Mesothelial cell of epicardium (in vitro differentiated cells): ENCODE results near the gene RHOXF1. TPM values are rescaled to one million over a fixed set of nuclear protein-coding genes. Genes with fewer than 3 reads are reported as not detected.
"Not testable (repeated sequence)": the region's sequence is repeated elsewhere in the genome, so short reads cannot be mapped to it uniquely, and the experiment has no call there.

Experiments
- DNase-seq, 2 experiments: peaks; one replicate each; pipeline ENCODE4 v3.0.0; 2021; ENCODE audit warnings: low spot score in 2 of 2; ENCODE audit not compliant: unreplicated experiment in 2 of 2
- H3K27ac Mint-ChIP-seq: 2 replicates; pipeline ENCODE4 v1.8.0; 2021; ENCODE audit warnings: mixed read lengths
- H3K27me3 Mint-ChIP-seq: 2 replicates; pipeline ENCODE4 v1.8.0; 2021; ENCODE audit warnings: low read depth, mixed read lengths
- H3K36me3 Mint-ChIP-seq: 2 replicates; pipeline ENCODE4 v1.8.0; 2021; ENCODE audit warnings: mixed read lengths
- H3K4me1 Mint-ChIP-seq: 2 replicates; pipeline ENCODE4 v1.8.0; 2021; ENCODE audit warnings: mixed read lengths
- H3K4me3 Mint-ChIP-seq: 2 replicates; pipeline ENCODE4 v1.8.0; 2021; ENCODE audit warnings: mild to moderate bottlenecking, moderate library complexity, mixed read lengths
- H3K9me3 Mint-ChIP-seq: 2 replicates; pipeline ENCODE4 v1.8.0; 2021; ENCODE audit warnings: mixed read lengths
- total RNA-seq: library from RNA; stranded (reverse); gene quantifications from 3 replicates; pipeline ENCODE4 v1.2.1, GENCODE V29; 2021
- TF ChIP-seq, protein P1 (sequence below): fragments of 200-600 bp; sonication (generic); IDR thresholded peaks from one replicate; pipeline ENCODE4 v1.5.0; 2021; ENCODE audit warnings: antibody characterized with exemption; ENCODE audit not compliant: unreplicated experiment

The RHOXF1 gene
- total RNA-seq, 1 donor from 2014 or later, result 0.89 TPM

DNA sequence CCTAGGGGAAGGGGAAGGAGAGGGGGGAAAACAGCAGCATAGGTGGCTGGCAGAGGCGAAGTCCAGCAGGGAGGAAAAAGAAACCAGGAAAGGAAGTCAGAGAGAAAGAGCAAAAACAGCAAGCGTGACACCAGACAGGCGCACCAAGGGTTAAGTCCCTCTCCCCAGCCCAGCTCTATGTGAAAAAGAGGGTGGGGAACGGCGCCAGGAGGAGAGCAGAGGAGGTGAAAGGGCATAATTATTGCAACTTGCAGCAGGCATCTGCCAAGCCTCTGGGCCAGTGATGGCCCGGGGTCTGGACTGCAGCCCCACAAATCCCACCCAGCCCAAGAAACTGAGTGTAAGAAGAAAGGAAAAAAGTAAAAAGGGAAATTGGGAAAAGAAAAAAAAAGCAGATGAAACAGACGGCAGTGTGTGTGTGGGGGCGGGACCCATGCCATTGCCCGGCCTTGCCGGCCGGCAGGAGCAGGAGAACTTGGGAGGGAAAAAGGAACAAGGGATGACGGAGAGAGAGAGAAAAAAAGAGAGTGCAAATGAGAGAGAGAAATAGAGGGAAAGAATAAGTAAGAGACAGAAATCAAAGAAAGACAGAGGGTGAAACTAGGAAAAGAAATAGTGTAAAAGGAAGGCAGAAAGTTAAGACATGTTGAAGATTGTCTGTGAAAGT lies 28.6 kb upstream of the RHOXF1 start:
- Mint-ChIP-seq H3K36me3 (peaks cover 11% of the 10 kb centered on the region), H3K27me3 (no peaks in the 10 kb centered on the region), H3K27ac (no peak overlapping the region), H3K9me3 (peaks cover 69% of the 10 kb centered on the region), H3K4me1 (no peaks in the 10 kb centered on the region), H3K4me3 (peak overlapping the region; percentile 31)
- no peak for DNase-seq
- TF ChIP-seq, protein P1, sequence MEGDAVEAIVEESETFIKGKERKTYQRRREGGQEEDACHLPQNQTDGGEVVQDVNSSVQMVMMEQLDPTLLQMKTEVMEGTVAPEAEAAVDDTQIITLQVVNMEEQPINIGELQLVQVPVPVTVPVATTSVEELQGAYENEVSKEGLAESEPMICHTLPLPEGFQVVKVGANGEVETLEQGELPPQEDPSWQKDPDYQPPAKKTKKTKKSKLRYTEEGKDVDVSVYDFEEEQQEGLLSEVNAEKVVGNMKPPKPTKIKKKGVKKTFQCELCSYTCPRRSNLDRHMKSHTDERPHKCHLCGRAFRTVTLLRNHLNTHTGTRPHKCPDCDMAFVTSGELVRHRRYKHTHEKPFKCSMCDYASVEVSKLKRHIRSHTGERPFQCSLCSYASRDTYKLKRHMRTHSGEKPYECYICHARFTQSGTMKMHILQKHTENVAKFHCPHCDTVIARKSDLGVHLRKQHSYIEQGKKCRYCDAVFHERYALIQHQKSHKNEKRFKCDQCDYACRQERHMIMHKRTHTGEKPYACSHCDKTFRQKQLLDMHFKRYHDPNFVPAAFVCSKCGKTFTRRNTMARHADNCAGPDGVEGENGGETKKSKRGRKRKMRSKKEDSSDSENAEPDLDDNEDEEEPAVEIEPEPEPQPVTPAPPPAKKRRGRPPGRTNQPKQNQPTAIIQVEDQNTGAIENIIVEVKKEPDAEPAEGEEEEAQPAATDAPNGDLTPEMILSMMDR, result no peak

DNA sequence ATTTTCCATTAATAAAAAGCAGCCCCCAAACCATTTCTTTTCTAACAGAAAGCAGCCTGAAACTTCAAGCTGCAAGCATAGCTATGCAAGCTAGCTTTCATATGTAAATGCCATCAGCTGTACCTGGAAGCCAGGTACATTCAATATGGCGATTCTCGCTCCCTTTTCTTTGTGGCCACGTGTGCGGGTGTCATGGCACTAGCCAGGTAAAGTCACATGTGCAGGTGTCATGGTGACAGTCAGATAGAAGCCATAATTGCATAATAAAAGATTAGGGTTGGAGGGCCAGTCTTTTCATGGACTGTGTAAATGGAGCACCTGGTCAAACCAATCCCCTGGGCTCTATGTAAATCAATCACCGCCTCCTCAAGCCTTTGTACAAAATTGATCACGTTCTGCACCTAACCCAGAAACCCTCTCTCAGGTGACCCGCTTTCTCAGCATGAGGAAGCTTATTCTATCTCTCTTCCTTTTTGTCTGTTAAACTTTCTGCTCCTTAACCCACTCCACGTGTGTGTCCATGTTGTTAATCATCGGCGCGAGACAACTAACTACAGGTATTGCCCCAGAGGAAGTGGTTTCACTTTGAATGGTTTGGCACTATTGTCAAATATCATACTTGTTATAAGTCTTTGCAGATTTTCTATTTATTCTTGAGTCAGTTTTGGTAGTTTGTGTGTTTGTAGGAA lies 24.7 kb upstream of the RHOXF1 start:
- DNase-seq, result no peak
- no peak overlapping the region for H3K4me3 Mint-ChIP-seq
- TF ChIP-seq, protein P1, result no peak
- H3K27me3 Mint-ChIP-seq, result no peaks in the 10 kb centered on the region
- H3K4me1 Mint-ChIP-seq, result no peaks in the 10 kb centered on the region
- peaks cover 38% of the 10 kb centered on the region for H3K9me3 Mint-ChIP-seq
- no peaks in the 10 kb centered on the region for H3K36me3 Mint-ChIP-seq
- H3K27ac Mint-ChIP-seq, result no peak overlapping the region

DNA sequence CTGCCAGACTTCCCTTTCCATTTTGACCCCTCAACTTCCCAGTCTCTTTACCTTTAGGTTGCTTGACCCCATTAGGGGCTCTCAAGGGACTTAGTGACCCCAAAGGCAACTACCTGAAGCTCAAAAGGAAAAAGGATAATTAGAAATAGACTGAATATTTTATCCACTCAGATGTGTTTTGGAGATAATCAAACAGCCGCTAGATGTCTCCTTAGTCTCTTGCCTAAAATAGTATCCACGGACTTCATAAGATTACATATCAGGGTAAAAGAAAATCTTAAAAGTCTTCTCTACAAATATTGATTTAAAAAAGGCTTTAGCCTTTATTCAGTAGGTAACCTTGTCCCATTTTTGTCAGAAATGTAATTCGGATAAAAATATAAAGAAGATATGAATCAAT lies 21.7 kb upstream of the RHOXF1 start:
- Mint-ChIP-seq H3K36me3 (no peaks in the 10 kb centered on the region), H3K27ac (no peak overlapping the region), H3K4me3 (no peak overlapping the region), H3K4me1 (no peaks in the 10 kb centered on the region), H3K27me3 (no peaks in the 10 kb centered on the region), H3K9me3 (peaks cover 24% of the 10 kb centered on the region)
- TF ChIP-seq, protein P1, result no peak
- DNase-seq, result no peak

DNA sequence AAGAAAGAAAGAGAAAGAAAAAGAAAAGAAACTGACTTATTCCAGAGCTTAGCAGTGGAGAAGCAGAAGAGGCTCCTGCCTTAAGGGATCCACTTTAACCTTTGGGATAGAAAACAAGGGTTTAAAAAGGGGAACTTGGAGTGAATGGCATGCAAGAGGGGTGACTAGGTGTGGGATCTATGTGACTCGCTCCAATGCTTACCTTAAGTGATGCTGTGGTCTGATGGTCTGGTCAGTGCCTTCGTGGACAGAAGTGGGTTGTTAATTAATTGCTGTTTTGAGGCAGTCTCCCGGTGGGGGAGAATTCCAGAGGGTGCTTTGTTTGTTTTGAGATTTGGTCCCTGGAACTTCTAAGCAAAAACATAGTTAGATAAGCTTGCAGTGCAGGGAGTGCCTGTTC lies 21.1 kb upstream of the RHOXF1 start:
- Mint-ChIP-seq H3K4me3 (no peak overlapping the region), H3K36me3 (no peaks in the 10 kb centered on the region), H3K27ac (no peak overlapping the region), H3K4me1 (no peaks in the 10 kb centered on the region), H3K9me3 (peaks cover 20% of the 10 kb centered on the region), H3K27me3 (no peaks in the 10 kb centered on the region)
- no peak for DNase-seq
- TF ChIP-seq, protein P1, result no peak

DNA sequence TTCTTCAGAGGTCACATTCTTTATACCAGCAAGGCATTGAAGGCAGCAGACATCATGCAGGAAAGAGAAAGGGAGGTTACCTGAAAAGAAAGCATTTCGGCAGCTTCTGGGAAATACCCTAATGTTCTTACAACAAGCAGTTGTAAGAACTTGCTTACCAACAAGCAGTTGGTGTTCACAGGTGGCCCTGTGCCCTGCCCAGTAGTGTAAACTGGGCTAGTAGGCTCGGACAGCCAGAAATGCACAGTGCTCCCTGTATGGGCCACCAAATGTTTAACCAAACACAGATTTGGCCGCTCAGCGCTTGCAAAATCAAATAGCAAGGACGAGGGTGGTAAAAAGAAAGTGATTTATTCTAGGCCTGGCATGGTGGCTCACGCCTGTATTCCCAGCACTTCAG lies 20.4 kb upstream of the RHOXF1 start:
- H3K4me1 Mint-ChIP-seq, result no peaks in the 10 kb centered on the region
- no peak overlapping the region for H3K27ac Mint-ChIP-seq
- no peak overlapping the region for H3K4me3 Mint-ChIP-seq
- H3K9me3 Mint-ChIP-seq, result peaks cover 16% of the 10 kb centered on the region
- H3K27me3 Mint-ChIP-seq, result no peaks in the 10 kb centered on the region
- DNase-seq, result no peak
- TF ChIP-seq, protein P1, result no peak
- H3K36me3 Mint-ChIP-seq, result no peaks in the 10 kb centered on the region

DNA sequence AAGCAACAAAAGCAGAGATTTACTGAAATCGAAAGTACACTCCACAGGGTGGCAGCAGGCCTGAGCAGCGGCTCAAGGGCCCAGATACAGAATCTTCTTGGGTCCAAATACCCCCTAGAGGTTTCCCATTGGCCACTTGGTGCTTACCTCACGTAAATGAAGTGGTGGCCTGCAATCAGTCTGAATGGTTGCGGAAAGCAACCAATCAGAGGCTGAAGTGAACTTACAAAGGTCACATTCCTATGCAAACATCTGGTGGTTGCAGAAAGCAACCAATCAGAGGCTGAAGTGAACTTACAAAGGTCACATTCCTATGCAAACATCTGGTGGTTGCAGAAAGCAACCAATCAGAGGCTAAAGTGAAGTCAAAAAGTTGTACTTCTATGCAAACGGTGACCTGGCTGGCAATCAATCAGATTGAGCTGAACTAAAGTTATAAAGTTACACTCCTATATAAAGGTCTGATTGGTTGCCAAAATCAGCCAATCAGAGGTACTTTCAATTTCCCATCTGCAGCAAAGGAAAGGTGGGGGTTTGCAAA lies 12.7 kb upstream of the RHOXF1 start:
- not testable (repeated sequence) for DNase-seq, H3K36me3 Mint-ChIP-seq, H3K4me3 Mint-ChIP-seq, H3K4me1 Mint-ChIP-seq, H3K27ac Mint-ChIP-seq, H3K27me3 Mint-ChIP-seq
- H3K9me3 Mint-ChIP-seq, result peaks cover 17% of the 10 kb centered on the region
